ENCODE measurements around the gene LILRA6. TPM values are rescaled to one million over a fixed set of nuclear protein-coding genes. Genes with fewer than 3 reads are reported as not detected.
A peak's percentile ranks its signal among the peaks of the same experiment; 100 is the strongest.

LILRA6 gene
- total and polyA plus RNA-seq, 4 donors = 5.3 to 91.7 (median 16.4) TPM

DNA sequence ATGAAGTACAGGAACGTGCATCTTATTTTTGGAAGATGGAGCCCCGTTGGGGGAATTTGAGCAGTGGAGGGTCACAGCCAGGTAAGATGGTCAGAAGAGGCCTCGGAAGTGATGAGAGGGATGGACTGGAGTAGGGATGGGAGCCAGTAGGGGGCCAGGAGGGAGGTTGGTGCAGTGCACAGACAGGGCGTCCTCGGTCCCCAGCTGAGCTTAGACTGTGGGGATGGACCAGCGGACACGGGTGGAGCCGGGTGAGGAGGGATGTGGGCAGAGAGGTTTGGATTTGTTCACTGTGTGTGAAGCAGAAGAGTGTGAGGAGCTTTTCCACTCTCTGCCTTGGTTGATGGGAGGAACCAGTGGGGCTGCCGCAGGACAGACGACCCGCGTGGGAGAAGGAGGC lies 31.4 kb downstream of the LILRA6 start:
- Histone ChIP-seq H3K36me3 (ENCODE audit: control insufficient read depth in 4 of 4, insufficient read depth in 4 of 4, low read length in 4 of 4) (peaks cover 10 to 22% (median 10%) of the 10 kb centered on the region in 4 donors), H3K27ac (ENCODE audit: low read depth in 1 of 2, low read length in 1 of 2) (peak overlapping the region in 1 of 2 donors; percentile 89), H3K9me3 (ENCODE audit: control insufficient read depth in 4 of 4, insufficient read depth in 3 of 4, low read length in 3 of 4) (no peaks in the 10 kb centered on the region), H3K27me3 (ENCODE audit: control insufficient read depth in 3 of 3, insufficient read depth in 3 of 3, low read length in 2 of 3) (no peaks in the 10 kb centered on the region), H3K9ac (ENCODE audit: insufficient read depth in 1 of 2, low read length in 2 of 2) (peak overlapping the region in 1 of 2 donors; percentile 23), H3K4me3 (no peak overlapping the region), H3K4me1 (ENCODE audit: control insufficient read depth in 5 of 5, insufficient read depth in 5 of 5, low read length in 5 of 5) (peaks cover 3 to 42% (median 23%) of the 10 kb centered on the region in 5 donors)
- ATAC-seq (ENCODE audit: insufficient read depth, low FRiP score) = no peak
- TF ChIP-seq, protein P1, sequence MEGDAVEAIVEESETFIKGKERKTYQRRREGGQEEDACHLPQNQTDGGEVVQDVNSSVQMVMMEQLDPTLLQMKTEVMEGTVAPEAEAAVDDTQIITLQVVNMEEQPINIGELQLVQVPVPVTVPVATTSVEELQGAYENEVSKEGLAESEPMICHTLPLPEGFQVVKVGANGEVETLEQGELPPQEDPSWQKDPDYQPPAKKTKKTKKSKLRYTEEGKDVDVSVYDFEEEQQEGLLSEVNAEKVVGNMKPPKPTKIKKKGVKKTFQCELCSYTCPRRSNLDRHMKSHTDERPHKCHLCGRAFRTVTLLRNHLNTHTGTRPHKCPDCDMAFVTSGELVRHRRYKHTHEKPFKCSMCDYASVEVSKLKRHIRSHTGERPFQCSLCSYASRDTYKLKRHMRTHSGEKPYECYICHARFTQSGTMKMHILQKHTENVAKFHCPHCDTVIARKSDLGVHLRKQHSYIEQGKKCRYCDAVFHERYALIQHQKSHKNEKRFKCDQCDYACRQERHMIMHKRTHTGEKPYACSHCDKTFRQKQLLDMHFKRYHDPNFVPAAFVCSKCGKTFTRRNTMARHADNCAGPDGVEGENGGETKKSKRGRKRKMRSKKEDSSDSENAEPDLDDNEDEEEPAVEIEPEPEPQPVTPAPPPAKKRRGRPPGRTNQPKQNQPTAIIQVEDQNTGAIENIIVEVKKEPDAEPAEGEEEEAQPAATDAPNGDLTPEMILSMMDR (IDR thresholded peaks at IDR 0.05; ENCODE audit: control extremely low read depth, extremely low read depth) = no peak
- WGBS, 2 donors = 73% methylated on average over 12 of the region's 12 CpGs
- no peak for DNase-seq

DNA sequence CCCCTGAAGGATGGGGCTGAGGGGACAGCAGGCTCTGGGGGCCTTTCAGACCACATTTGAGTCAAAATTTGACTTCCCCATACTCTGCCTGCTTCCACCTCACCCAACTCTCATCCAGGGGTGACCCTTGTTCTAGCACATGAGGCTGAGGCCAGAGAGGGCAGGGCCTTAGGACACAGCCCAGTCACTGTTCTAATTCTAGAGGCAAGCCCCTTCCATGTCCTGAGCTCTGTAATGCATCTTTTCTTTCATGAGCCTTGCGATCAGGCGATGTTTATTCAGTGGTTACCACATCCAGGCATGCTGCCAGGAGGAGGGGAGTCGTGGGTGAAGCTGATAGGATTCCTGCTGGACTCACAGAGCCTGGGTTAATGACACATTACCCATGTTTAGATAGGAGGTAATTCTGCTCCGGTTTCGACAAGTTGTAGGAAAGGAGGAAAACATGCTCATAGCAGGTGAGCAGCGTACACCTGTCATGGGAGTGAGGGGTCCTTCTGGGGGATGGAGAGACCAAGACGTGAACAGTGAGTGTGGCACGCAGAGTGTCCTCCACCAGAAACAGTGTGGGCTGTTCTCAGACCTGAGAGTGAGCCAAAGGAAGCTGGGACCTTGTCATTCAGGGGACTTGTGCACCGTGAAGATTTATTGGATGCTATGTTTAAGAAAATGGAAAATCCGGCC lies 32.6 kb downstream of the LILRA6 start:
- TF ChIP-seq, protein P1 (IDR thresholded peaks at IDR 0.05; ENCODE audit: control extremely low read depth, extremely low read depth) = no peak
- H3K4me1 ChIP-seq (ENCODE audit: control insufficient read depth in 5 of 5, insufficient read depth in 5 of 5, low read length in 5 of 5) = peaks cover 3 to 42% (median 23%) of the 10 kb centered on the region in 5 donors

DNA sequence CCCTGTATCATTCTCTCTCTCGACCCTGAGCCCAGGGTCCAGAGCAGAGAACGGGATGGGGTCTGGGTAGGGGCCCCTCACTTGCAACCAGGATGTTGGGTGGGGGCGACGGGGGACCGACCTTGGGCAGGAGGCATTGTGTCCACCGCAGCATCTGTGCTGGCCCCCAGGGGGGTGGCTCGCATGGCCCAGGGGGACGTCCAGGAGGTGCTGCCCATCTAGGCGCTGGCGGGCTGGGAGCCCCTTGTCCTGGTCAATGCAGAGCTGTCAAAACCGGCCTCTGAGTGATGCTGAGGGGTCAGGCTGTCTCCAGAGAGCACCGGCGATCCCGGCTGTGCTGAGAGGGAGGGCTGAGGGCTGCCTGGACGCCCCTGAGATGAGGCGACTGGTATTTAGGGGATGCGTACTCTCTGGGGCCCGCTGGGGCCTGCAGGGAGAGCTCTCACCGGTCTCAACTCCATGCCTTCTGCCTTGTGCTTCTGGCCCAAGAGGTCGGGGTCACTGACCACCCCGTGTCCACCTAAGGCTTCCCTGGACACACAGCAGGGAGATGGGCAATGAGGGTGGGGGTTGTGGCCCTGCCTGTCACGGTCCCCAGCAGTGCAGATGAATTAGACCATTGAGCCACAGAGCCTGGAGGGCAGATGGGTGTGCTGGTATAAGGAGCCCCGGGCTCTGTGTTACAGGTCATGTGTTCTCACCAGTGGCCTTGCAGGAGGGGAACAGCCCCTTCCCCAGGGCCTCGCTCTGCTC lies 33.4 kb downstream of the LILRA6 start:
- peaks cover 3 to 42% (median 23%) of the 10 kb centered on the region in 5 donors for H3K4me1 ChIP-seq (ENCODE audit: control insufficient read depth in 5 of 5, insufficient read depth in 5 of 5, low read length in 5 of 5)
- peak overlapping the region; percentile 67 to 97 for H3K27ac ChIP-seq (ENCODE audit: low read depth in 1 of 2, low read length in 1 of 2)
- WGBS, 2 donors = 59 to 65% methylated on average over 24 of the region's 24 CpGs
- H3K36me3 ChIP-seq (ENCODE audit: control insufficient read depth in 4 of 4, insufficient read depth in 4 of 4, low read length in 4 of 4) = peaks cover 15 to 32% (median 23%) of the 10 kb centered on the region in 4 donors
- DNase-seq (peak in 1 of 3 donors; percentile 33), ATAC-seq (ENCODE audit: insufficient read depth, low FRiP score) (no peak)
- no peak overlapping the region for H3K4me3 ChIP-seq
- TF ChIP-seq, protein P1 (IDR thresholded peaks at IDR 0.05; ENCODE audit: control extremely low read depth, extremely low read depth) = no peak
- no peaks in the 10 kb centered on the region for H3K9me3 ChIP-seq (ENCODE audit: control insufficient read depth in 4 of 4, insufficient read depth in 3 of 4, low read length in 3 of 4)
- H3K27me3 ChIP-seq (ENCODE audit: control insufficient read depth in 3 of 3, insufficient read depth in 3 of 3, low read length in 2 of 3) = no peaks in the 10 kb centered on the region
- H3K9ac ChIP-seq (ENCODE audit: insufficient read depth in 1 of 2, low read length in 2 of 2) = peak overlapping the region in 1 of 2 donors; percentile 43

More for the DNA sequence above, 32.6 kb downstream of the LILRA6 start:
- 10 to 20% methylated on average over 10 of the region's 10 CpGs for WGBS, 2 donors
- DNase-seq (peak; percentile 96 to 98 (median 98)), ATAC-seq (ENCODE audit: insufficient read depth, low FRiP score) (peak; percentile 45)
- H3K4me3 ChIP-seq = no peak overlapping the region
- peaks cover 12 to 31% (median 19%) of the 10 kb centered on the region in 4 donors for H3K36me3 ChIP-seq (ENCODE audit: control insufficient read depth in 4 of 4, insufficient read depth in 4 of 4, low read length in 4 of 4)
- H3K27me3 ChIP-seq (ENCODE audit: control insufficient read depth in 3 of 3, insufficient read depth in 3 of 3, low read length in 2 of 3) = no peaks in the 10 kb centered on the region
- H3K27ac ChIP-seq (ENCODE audit: low read depth in 1 of 2, low read length in 1 of 2) = peak overlapping the region; percentile 67 to 97
- H3K9ac ChIP-seq (ENCODE audit: insufficient read depth in 1 of 2, low read length in 2 of 2) = peak overlapping the region in 1 of 2 donors; percentile 43
- no peaks in the 10 kb centered on the region for H3K9me3 ChIP-seq (ENCODE audit: control insufficient read depth in 4 of 4, insufficient read depth in 3 of 4, low read length in 3 of 4)
